ENCODE measurements around the gene OXER1.

GRCh38 chr2:42743659-42743990 lies 20.3 kb downstream of the OXER1 start:
- TF ChIP-seq, protein P1, sequence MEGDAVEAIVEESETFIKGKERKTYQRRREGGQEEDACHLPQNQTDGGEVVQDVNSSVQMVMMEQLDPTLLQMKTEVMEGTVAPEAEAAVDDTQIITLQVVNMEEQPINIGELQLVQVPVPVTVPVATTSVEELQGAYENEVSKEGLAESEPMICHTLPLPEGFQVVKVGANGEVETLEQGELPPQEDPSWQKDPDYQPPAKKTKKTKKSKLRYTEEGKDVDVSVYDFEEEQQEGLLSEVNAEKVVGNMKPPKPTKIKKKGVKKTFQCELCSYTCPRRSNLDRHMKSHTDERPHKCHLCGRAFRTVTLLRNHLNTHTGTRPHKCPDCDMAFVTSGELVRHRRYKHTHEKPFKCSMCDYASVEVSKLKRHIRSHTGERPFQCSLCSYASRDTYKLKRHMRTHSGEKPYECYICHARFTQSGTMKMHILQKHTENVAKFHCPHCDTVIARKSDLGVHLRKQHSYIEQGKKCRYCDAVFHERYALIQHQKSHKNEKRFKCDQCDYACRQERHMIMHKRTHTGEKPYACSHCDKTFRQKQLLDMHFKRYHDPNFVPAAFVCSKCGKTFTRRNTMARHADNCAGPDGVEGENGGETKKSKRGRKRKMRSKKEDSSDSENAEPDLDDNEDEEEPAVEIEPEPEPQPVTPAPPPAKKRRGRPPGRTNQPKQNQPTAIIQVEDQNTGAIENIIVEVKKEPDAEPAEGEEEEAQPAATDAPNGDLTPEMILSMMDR (conservative IDR thresholded peaks at IDR 0.05) = no peak
- no peak for TF ChIP-seq ZFX (IDR thresholded peaks at IDR 0.05)

Measured in C4-2B (cell line).